ENCODE results near the gene KIF2A.

DNA sequence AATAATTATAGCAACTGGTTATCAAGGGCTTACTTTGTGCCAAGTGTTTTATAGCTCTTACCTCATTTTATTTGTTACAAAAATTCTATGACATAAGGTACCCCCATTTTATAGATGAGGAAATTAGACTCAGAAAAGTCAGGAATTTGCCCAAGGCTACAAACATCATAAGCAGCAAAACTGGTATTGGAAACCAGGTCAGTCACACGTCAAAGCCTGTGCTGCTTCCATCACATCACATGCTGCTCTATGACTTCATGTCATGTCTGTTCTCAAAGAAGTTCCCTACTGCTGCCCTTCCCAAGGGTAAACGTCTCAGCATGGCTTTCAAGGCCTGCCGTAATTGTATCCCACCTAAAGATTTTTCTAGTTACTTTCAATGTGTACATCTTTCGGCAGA is 6.9 kb upstream of the KIF2A start:
- TF ChIP-seq, protein P1, sequence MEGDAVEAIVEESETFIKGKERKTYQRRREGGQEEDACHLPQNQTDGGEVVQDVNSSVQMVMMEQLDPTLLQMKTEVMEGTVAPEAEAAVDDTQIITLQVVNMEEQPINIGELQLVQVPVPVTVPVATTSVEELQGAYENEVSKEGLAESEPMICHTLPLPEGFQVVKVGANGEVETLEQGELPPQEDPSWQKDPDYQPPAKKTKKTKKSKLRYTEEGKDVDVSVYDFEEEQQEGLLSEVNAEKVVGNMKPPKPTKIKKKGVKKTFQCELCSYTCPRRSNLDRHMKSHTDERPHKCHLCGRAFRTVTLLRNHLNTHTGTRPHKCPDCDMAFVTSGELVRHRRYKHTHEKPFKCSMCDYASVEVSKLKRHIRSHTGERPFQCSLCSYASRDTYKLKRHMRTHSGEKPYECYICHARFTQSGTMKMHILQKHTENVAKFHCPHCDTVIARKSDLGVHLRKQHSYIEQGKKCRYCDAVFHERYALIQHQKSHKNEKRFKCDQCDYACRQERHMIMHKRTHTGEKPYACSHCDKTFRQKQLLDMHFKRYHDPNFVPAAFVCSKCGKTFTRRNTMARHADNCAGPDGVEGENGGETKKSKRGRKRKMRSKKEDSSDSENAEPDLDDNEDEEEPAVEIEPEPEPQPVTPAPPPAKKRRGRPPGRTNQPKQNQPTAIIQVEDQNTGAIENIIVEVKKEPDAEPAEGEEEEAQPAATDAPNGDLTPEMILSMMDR (IDR thresholded peaks at IDR 0.05; ENCODE audit: low read length): no peak
- TF ChIP-seq EZH2phosphoT487 (IDR thresholded peaks at IDR 0.05; ENCODE audit: low read length): no peak

All from MM.1S (cell line).